Fibroblast of lung (primary cell): ENCODE results near the gene MAT2B.

ENCODE experiments used
- EZH2 ChIP-seq: IDR thresholded peaks from 2 replicates; pipeline ENCODE4 v1.5.1; 2012; ENCODE audit warnings: low read length, control low read depth, mild to moderate bottlenecking; ENCODE audit errors: missing control alignments
- TF ChIP-seq, protein P1 (sequence below), 2 donors: IDR thresholded peaks in 1 of 2; conservative IDR thresholded peaks in 1 of 2; 1 replicate in 1 of 2; 2 replicates in 1 of 2; pipeline ENCODE4 v1.5.1; 2011 to 2012; ENCODE audit warnings: low read length in 2 of 2, control low read depth in 1 of 2, inconsistent platforms in 1 of 2, low read depth in 1 of 2, mild to moderate bottlenecking in 1 of 2

GRCh38 chr5:163561339-163561738, 55.9 kb downstream of the MAT2B start:
- TF ChIP-seq, protein P1, sequence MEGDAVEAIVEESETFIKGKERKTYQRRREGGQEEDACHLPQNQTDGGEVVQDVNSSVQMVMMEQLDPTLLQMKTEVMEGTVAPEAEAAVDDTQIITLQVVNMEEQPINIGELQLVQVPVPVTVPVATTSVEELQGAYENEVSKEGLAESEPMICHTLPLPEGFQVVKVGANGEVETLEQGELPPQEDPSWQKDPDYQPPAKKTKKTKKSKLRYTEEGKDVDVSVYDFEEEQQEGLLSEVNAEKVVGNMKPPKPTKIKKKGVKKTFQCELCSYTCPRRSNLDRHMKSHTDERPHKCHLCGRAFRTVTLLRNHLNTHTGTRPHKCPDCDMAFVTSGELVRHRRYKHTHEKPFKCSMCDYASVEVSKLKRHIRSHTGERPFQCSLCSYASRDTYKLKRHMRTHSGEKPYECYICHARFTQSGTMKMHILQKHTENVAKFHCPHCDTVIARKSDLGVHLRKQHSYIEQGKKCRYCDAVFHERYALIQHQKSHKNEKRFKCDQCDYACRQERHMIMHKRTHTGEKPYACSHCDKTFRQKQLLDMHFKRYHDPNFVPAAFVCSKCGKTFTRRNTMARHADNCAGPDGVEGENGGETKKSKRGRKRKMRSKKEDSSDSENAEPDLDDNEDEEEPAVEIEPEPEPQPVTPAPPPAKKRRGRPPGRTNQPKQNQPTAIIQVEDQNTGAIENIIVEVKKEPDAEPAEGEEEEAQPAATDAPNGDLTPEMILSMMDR (conservative IDR thresholded peaks at IDR 0.05 in 1 of 2, IDR thresholded peaks at IDR 0.05 in 1 of 2; ENCODE audit: low read depth in 1 of 2, low read length in 2 of 2) = no peak
- no peak for TF ChIP-seq EZH2
